OCI-M2 (cell line): ENCODE data around the gene LTN1.

ENCODE experiments used
- DNase-seq: peaks from one replicate; lab custom pipeline; 2025; ENCODE audit not compliant: unreplicated experiment; lab: John Stamatoyannopoulos, UW

Gene LTN1

GRCh38 chr21:28928578-28929420 is 63.9 kb downstream of the LTN1 start:
- no peak for DNase-seq

DNA sequence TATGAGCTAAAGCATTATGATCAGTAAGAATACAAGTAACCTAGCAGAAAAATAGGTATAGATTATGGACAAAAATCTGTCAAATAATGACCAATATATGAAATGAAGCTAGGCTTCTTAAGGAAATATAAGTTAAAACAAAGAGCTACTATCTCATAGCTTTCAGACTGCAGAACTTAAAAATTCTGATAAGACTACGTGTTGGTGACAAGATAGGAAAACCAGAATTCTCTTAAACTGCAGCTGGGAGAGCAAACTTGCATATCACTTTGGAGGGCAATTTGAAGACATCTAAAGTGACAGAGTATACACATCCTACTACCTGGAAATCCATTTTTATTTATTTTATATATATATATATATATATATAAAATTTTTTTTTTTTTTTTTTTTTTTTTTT is 65.5 kb downstream of the LTN1 start:
- DNase-seq: no peak

- no peak for DNase-seq
Measured at GRCh38 chr21:28923439-28923975, 69.2 kb downstream of the LTN1 start.

GRCh38 chr21:28922368-28922767 is 70.3 kb downstream of the LTN1 start:
- DNase-seq: no peak

DNA sequence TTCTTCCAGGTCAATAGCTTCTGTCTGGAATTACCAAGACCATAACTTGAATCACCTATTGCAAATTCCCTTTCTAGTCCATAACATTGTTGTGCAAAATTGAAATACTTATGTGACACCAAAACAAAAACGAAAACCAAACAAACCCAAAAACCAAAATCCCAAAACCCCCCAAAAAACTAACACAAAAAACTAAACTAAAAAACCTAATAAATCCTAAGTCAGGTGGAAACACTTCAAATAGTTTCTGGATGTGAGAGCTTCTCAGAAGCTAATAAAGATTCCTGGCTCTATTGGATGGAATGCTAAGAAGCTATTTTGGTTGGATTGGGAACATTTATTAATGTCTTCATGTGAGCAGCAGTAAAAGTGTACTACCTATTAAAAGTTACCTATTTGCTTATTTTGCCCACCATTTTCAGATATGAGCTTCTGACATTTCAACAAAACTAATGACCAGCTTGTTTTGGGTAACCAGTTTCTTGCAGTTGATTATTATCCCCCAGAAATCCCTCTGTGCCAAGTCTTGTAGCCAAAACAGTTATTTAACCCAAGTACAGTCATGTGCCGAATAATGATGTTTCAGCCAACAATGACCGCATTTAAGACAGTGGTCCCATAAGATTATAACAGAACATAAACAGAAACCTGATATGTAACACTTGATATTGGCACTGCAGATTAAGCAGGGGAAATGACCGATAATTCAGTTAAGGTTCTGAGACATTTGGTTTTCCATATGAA is 76.4 kb downstream of the LTN1 start:
- DNase-seq: no peak

- DNase-seq: no peak
Measured at GRCh38 chr21:28913071-28913470, 79.6 kb downstream of the LTN1 start.

- no peak for DNase-seq
Measured at GRCh38 chr21:28910280-28910887, 82.3 kb downstream of the LTN1 start.

- DNase-seq: no peak
Measured at GRCh38 chr21:28908351-28908750, 84.3 kb downstream of the LTN1 start.

GRCh38 chr21:28906841-28907240 is 85.8 kb downstream of the LTN1 start:
- no peak for DNase-seq

DNA sequence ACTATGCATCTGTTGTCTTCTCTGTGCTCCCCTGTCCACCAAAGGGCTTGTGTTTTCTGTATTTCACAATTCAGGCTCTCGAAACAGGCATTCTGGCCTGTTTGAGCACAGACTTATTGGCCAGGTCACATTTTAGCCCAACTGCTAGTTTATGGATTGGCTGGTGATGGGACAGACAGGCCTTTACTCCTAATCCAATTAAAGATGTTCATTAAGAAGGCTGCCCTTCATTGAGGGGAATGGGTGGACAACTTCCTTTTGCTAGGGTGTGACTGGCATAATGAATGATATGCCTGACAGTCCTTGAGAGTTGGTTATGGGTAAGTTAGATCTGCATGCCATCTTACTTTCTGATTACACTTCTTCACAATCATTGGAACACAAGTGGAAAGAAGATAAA is 86.4 kb downstream of the LTN1 start:
- no peak for DNase-seq

- DNase-seq: no peak
Measured at GRCh38 chr21:28904961-28905435, 87.7 kb downstream of the LTN1 start.

- DNase-seq: no peak
Measured at GRCh38 chr21:28903448-28903847, 89.2 kb downstream of the LTN1 start.

GRCh38 chr21:28900481-28900880 is 92.2 kb downstream of the LTN1 start:
- DNase-seq: no peak

GRCh38 chr21:28899744-28900143 is 92.9 kb downstream of the LTN1 start:
- no peak for DNase-seq

DNA sequence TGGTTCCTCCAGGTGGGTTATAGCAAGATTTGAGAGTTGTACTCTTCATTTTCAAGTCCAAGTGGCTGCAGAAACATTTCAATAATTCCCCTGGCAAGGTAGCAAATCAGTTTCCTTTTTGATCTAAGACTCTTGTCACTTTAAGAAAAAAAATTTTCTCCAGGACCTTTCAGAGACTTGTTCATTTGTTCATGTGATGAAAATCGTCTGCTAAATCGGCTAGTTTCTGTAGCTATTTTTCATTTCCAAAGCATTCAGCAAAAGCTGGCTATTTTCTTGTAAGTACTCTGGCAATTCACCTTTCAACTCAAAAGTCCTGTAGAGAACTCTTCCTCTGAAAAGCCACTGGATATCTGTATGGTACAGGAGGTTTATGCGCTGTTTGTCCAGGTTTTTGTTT is 93.5 kb downstream of the LTN1 start:
- no peak for DNase-seq

DNA sequence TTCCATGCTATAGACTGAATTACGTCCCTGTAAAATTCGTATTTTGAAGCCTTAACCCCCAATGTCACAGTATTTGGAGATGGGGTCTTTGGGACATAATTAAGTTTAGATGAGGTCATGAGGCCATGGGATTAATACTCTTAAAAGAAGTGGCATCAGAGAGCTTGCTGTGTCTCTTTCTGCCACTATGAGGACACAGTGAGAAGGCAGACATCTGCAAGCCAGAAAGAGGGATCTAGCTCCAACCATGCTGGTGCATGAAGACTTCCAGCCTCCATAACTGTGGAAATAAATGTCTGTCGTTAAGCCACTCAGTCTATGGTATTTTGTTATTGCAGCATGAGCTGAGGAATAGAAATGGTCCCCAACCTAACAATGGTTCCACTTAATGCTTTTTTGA is 99.0 kb downstream of the LTN1 start:
- DNase-seq: no peak

DNA sequence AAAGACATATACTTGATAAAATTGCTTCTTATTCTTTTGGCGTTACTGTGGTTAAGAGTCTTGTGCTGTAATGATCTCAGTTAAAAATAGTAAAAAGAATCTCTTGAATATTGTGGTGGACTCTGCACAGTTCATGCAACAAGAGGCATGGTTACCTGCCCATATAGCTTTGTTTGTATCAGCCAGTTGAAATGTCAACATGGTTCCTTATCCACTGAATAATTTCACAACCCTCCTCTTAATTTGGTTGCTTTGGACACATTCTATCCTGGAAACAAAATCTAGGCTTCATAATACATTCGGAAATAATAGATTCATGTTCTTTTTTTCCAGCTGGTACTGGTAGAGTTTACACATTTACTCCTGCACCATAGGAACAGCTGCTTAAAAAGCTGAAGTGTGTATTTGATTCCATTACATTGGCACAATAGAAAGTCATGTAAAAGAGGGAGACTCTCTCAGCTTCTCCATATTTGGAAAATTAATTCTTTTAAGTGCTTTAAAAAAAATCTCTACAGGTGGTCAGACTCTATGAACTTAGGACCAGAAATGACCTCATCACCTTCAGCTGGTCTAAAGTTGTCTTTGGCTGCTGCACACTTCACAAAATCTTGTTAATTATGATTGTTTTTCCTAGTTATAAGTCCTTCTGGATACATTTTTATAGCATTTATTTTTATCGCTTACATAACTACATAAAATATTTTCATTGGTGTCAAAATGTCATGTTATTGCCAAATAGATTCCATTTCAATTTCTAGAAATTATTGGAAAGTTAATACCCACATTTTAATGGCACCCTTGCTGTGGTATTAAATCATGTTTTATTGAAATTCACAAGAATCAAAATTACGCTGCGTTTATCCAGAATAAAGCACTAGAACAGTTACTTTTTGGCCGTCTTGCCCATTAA is 100.2 kb downstream of the LTN1 start:
- DNase-seq: no peak

- DNase-seq: no peak
Measured at GRCh38 chr21:28885853-28886177, 106.9 kb downstream of the LTN1 start.

DNA sequence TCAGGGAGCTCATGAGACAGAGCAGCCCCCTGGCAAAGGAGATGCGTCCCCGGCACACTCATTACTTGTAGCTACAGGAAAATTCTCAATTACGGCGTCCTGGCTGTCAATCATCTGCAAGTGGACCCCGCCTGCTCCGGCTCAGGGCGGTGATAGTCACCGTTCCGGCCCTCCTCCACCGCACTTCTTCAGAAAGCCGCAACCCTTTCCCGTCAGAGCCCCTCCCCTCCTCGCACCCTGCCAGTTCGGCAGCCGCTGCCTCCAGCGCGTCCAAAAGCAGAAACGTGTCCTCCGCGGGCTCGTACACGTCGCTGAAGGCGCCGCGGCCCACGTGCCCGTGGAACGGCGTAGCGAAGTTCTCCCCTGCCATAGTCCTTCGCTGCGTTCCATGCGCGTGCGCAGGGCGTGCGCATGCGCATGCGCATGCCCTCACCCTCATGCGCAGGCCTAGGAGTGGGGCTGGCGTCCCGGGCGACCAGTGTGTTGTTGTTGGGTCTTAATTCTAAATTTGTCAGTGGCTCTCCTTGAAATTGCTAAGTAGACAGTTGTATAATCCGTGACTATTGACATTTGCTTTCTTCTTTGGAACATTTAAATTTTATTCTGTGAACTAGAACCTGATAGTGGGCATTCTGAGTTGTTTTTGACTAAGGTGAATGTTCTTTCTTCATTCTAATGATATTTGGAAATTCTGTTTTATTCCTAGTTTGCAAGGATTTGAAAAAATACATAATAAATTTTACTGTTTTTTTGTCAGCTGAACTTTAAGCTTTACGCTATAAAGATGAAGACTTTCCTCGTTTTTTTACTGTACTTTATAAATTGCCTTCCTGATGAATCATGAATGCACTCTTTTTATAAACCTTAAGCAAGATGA is 107.5 kb downstream of the LTN1 start:
- peak; percentile 87 for DNase-seq

DNA sequence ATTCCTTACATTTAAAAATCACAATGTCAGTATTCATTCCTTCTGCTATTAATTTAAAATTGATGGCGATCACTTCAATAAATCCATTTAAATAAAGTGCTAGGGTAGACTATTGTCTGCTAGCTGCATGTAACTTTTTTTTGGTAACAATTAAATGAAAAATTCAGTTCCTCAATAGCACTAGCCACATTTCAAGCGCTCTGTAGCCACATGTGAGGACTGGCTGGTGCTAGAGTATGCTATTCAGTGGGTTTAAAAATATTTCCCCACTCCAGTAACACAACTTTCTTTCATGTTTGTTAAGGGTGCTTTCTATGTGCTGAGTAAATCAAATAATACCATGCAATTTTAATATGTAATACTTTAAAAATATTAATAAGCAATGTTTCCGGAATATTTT is 108.2 kb downstream of the LTN1 start:
- DNase-seq: no peak
